Bronchial epithelial cell (primary cell): ENCODE data around the gene FLNC. TPM values are rescaled to one million over a fixed set of nuclear protein-coding genes. Genes with fewer than 3 reads are reported as not detected.

Experiments
- DNase-seq: peaks from one replicate; pipeline ENCODE4 v3.0.0-alpha.2; 2010; ENCODE audit warnings: low read depth
- FAIRE-seq: peaks from 2 replicates; lab custom pipeline; 2011; peaks lifted over from hg19 to GRCh38; lab: Jason Lieb, UNC
- H3K27me3 ChIP-seq: 2 replicates; pipeline ENCODE4 v1.5.1; 2011; ENCODE audit warnings: low read length; ENCODE audit not compliant: control insufficient read depth, insufficient read depth
- H3K36me3 ChIP-seq: 2 replicates; pipeline ENCODE4 v1.5.1; 2011; ENCODE audit warnings: low read length; ENCODE audit not compliant: control insufficient read depth, insufficient read depth
- H3K4me3 ChIP-seq: 2 replicates; pipeline ENCODE4 v1.5.1; 2011; ENCODE audit warnings: mild to moderate bottlenecking, low read depth, low read length, control low read depth
- CTCF ChIP-seq: IDR thresholded peaks from 2 replicates; pipeline ENCODE4 v1.5.1; 2011; ENCODE audit warnings: mild to moderate bottlenecking, moderate library complexity, low read length, control low read depth, inconsistent platforms; ENCODE audit not compliant: insufficient read depth, severe bottlenecking
- total RNA-seq: library from RNA; depleted of rRNA; stranded (reverse); fragments of >200 nt; gene quantifications from 2 replicates; pipeline ENCODE4 v1.2.1, GENCODE V29; 2014

FLNC gene
- total RNA-seq, 1 donor from 2014 or later: 1.8 TPM

- no peaks in the 10 kb centered on the region for H3K36me3 ChIP-seq
- no peaks in the 10 kb centered on the region for H3K27me3 ChIP-seq
- no peak for TF ChIP-seq CTCF
- FAIRE-seq (no peak), DNase-seq (no peak)
- H3K4me3 ChIP-seq: no peak overlapping the region
Observed at GRCh38 chr7:128839751-128840177, 9.6 kb downstream of the FLNC start.

- Histone ChIP-seq H3K36me3 (no peaks in the 10 kb centered on the region), H3K4me3 (no peak overlapping the region), H3K27me3 (no peaks in the 10 kb centered on the region)
- no peak for FAIRE-seq
- TF ChIP-seq CTCF: no peak
- DNase-seq: no peak
Observed at GRCh38 chr7:128840326-128841170, 10.3 kb downstream of the FLNC start.

DNA sequence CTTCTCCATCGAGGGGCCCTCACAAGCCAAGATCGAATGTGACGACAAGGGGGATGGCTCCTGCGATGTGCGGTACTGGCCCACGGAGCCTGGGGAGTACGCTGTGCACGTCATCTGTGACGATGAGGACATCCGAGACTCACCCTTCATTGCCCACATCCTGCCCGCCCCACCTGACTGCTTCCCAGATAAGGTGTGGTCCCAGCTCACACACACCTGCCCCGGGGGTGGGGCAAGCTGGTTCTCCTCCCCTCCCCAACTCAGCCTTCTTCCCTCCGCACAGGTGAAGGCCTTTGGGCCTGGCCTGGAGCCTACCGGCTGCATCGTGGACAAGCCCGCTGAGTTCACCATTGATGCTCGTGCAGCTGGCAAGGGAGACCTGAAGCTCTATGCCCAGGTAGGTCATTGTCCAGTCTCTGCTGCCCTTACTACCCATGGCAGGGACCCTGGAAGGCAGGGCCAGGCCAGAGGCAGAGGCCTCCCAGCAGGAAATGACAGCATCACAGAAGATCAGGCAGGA is 11.0 kb downstream of the FLNC start:
- Histone ChIP-seq H3K27me3 (no peaks in the 10 kb centered on the region), H3K36me3 (no peaks in the 10 kb centered on the region), H3K4me3 (no peak overlapping the region)
- no peak for DNase-seq
- FAIRE-seq: no peak
- TF ChIP-seq CTCF: no peak

DNA sequence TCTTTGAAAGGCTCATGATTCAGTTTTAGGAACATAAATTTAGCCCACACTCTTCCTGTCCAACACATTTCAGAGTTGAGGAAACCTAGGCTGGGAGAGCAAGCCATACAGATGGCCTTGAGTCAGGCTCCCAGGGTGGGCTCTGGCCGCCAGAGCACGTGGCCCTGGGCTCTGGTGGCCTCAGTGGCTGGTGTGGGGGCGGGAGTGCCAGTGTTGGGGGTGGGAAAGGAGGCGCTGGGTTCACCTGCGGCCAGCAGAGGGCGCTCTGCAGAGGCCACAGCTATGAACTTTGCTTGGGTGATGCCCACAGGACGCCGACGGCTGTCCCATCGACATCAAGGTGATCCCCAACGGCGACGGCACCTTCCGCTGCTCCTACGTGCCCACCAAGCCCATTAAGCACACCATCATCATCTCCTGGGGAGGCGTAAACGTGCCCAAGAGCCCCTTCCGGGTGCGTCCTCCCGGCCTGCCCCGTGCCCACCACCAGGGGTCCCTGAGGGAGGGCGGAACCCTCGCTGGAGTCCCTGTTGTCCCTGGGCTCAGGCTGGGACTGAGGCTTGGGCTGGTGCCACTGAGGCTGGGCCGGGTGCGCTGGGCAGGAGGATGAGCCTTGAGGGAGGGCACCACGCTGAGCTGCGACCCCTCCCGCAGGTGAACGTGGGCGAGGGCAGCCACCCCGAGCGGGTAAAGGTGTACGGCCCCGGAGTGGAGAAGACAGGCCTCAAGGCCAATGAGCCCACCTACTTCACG is 11.9 kb downstream of the FLNC start:
- FAIRE-seq (no peak), DNase-seq (peak; percentile 15)
- Histone ChIP-seq H3K27me3 (no peaks in the 10 kb centered on the region), H3K4me3 (no peak overlapping the region), H3K36me3 (no peaks in the 10 kb centered on the region)
- TF ChIP-seq CTCF: peak; percentile 94

GRCh38 chr7:128842674-128843641 is 12.8 kb downstream of the FLNC start:
- no peak for DNase-seq
- Histone ChIP-seq H3K4me3 (no peak overlapping the region), H3K27me3 (no peaks in the 10 kb centered on the region), H3K36me3 (no peaks in the 10 kb centered on the region)
- TF ChIP-seq CTCF: no peak
- FAIRE-seq: no peak
